ENCODE results near the gene ALK. TPM values are rescaled to one million over a fixed set of nuclear protein-coding genes. Genes with fewer than 3 reads are reported as not detected.

ALK gene
- total RNA-seq, 4 donors from 2014 or later, result 0.32 to 0.42 TPM; not detected in 2

- 52% methylated on average over 3 of the region's 3 CpGs for WGBS
- no peak for TF ChIP-seq POLR2AphosphoS5 (IDR thresholded peaks at IDR 0.05)
- TF ChIP-seq POLR2A (IDR thresholded peaks at IDR 0.05), result no peak
- no peak for TF ChIP-seq EP300 (IDR thresholded peaks at IDR 0.05)
- TF ChIP-seq CTCF (IDR thresholded peaks at IDR 0.05), result no peak
- H3K27me3 ChIP-seq, result no peaks in the 10 kb centered on the region
Measured at GRCh38 chr2:29747786-29748470, 173.5 kb downstream of the ALK start.

GRCh38 chr2:29744976-29745375 is 176.4 kb downstream of the ALK start:
- H3K27me3 ChIP-seq, result no peaks in the 10 kb centered on the region
- 63% methylated on average over 3 of the region's 3 CpGs for WGBS
- no peak overlapping the region for H3K27ac ChIP-seq
- H3K4me3 ChIP-seq, result no peak overlapping the region
- DNase-seq (ENCODE audit: low spot score in 2 of 2), result no peak
- no peaks in the 10 kb centered on the region for H3K36me3 ChIP-seq
- no peaks in the 10 kb centered on the region for H3K4me1 ChIP-seq
- no peak for TF ChIP-seq POLR2AphosphoS5 (IDR thresholded peaks at IDR 0.05)
- TF ChIP-seq CTCF (IDR thresholded peaks at IDR 0.05), result no peak
- TF ChIP-seq POLR2A (IDR thresholded peaks at IDR 0.05), result no peak
- H3K9me3 ChIP-seq, result no peaks in the 10 kb centered on the region

More at GRCh38 chr2:29747786-29748470, 173.5 kb downstream of the ALK start:
- Histone ChIP-seq H3K9me3 (no peaks in the 10 kb centered on the region), H3K36me3 (no peaks in the 10 kb centered on the region), H3K27ac (no peak overlapping the region), H3K4me3 (no peak overlapping the region), H3K4me1 (no peaks in the 10 kb centered on the region)
- no peak for DNase-seq (ENCODE audit: low spot score in 2 of 2)

- Histone ChIP-seq H3K27ac (no peak overlapping the region), H3K4me3 (no peak overlapping the region), H3K9me3 (no peaks in the 10 kb centered on the region), H3K4me1 (no peaks in the 10 kb centered on the region), H3K27me3 (no peaks in the 10 kb centered on the region), H3K36me3 (no peaks in the 10 kb centered on the region)
- no peak for DNase-seq (ENCODE audit: low spot score in 2 of 2)
- WGBS, result 86% methylated on average over 3 of the region's 3 CpGs
- no peak for TF ChIP-seq POLR2A (IDR thresholded peaks at IDR 0.05)
- TF ChIP-seq CTCF (IDR thresholded peaks at IDR 0.05), result no peak
- TF ChIP-seq EP300 (IDR thresholded peaks at IDR 0.05), result no peak
- no peak for TF ChIP-seq POLR2AphosphoS5 (IDR thresholded peaks at IDR 0.05)
Measured at GRCh38 chr2:29743516-29743915, 177.9 kb downstream of the ALK start.

- no peak for DNase-seq (ENCODE audit: low spot score in 2 of 2)
- H3K9me3 ChIP-seq, result no peaks in the 10 kb centered on the region
- H3K27ac ChIP-seq, result no peak overlapping the region
- H3K4me1 ChIP-seq, result no peaks in the 10 kb centered on the region
- 55% methylated on average over 2 of the region's 2 CpGs for WGBS
- no peak overlapping the region for H3K4me3 ChIP-seq
- H3K36me3 ChIP-seq, result no peaks in the 10 kb centered on the region
- TF ChIP-seq POLR2AphosphoS5 (IDR thresholded peaks at IDR 0.05) (no peak), EP300 (IDR thresholded peaks at IDR 0.05) (no peak), POLR2A (IDR thresholded peaks at IDR 0.05) (no peak), CTCF (IDR thresholded peaks at IDR 0.05) (no peak)
- H3K27me3 ChIP-seq, result no peaks in the 10 kb centered on the region
Measured at GRCh38 chr2:29742656-29743055, 178.7 kb downstream of the ALK start.

- no peaks in the 10 kb centered on the region for H3K36me3 ChIP-seq
- H3K4me3 ChIP-seq, result no peak overlapping the region
- H3K27me3 ChIP-seq, result no peaks in the 10 kb centered on the region
- 88% methylated on average over 4 of the region's 4 CpGs for WGBS
- DNase-seq (ENCODE audit: low spot score in 2 of 2), result no peak
- H3K4me1 ChIP-seq, result no peaks in the 10 kb centered on the region
- H3K27ac ChIP-seq, result no peak overlapping the region
- TF ChIP-seq CTCF (IDR thresholded peaks at IDR 0.05) (no peak), POLR2A (IDR thresholded peaks at IDR 0.05) (no peak), POLR2AphosphoS5 (IDR thresholded peaks at IDR 0.05) (no peak), EP300 (IDR thresholded peaks at IDR 0.05) (no peak)
- H3K9me3 ChIP-seq, result no peaks in the 10 kb centered on the region
Measured at GRCh38 chr2:29741132-29741531, 180.3 kb downstream of the ALK start.
